A375 (cell line): ENCODE measurements around the gene CBLC. TPM values are rescaled to one million over a fixed set of nuclear protein-coding genes. Genes with fewer than 3 reads are reported as not detected.

Experiments
- small RNA-seq: library from RNA; depleted of rRNA; stranded (forward); fragments of <200 nt; gene quantifications from one replicate; pipeline ENCODE3, GENCODE V24; 2014
- total RNA-seq: library from RNA; depleted of rRNA; stranded (reverse); fragments of >200 nt; shearing (Covaris generic); gene quantifications from 2 replicates; pipeline ENCODE4 v1.2.3, GENCODE V29; 2014; rRNA removed

CBLC gene, protein sequence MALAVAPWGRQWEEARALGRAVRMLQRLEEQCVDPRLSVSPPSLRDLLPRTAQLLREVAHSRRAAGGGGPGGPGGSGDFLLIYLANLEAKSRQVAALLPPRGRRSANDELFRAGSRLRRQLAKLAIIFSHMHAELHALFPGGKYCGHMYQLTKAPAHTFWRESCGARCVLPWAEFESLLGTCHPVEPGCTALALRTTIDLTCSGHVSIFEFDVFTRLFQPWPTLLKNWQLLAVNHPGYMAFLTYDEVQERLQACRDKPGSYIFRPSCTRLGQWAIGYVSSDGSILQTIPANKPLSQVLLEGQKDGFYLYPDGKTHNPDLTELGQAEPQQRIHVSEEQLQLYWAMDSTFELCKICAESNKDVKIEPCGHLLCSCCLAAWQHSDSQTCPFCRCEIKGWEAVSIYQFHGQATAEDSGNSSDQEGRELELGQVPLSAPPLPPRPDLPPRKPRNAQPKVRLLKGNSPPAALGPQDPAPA
- 0.37 TPM in 1 of 2 replicates, not detected in the other for total RNA-seq

GRCh38 chr19:44777715-44778347, at the start of gene CBLC:
Gene CBLC, plus strand, starts transcription at chr19:44777890. Its CDS starts 42 bp downstream, at chr19:44777932.

DNA sequence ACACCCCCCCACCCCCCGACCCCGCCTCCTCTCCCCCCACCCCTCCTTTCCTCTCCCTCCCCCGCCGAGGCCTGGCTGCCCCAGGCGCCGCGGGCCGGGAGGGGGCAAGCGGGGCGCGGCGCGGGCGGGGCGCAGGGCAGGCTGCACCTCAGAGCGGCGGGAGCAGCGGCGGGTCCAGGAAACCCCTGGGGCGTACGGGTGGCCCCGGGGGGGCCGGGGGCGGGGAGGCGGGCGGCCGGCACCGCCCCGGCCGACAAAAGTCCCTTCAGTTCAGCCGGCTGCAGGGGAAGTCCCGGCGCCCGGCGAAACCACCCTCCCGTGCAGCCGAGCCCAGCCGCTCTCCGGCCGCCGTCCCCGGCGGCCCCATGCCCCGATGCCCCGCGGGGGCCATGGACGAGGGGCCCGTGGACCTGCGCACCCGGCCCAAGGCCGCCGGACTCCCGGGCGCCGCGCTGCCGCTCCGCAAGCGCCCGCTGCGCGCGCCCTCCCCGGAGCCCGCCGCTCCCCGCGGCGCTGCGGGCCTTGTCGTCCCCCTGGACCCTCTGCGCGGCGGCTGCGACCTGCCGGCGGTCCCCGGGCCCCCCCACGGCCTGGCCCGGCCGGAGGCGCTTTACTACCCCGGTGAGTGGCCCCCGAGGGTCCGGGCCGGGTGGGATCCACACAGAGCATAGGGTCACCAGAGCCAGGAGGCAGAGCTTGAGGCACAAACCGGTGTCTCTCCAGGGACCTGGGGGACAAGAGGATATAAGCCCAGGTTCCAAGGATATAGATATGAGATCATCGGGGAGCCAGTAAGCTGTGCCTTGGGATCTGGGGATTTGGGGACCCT, 29.1 kb upstream of the CBLC start, which contains the start of gene BCL3:
TSS of gene BCL3 (plus strand) at position 283 of the 829 bp plus-strand sequence. CDS start at position 366, 83 bp downstream.

DNA sequence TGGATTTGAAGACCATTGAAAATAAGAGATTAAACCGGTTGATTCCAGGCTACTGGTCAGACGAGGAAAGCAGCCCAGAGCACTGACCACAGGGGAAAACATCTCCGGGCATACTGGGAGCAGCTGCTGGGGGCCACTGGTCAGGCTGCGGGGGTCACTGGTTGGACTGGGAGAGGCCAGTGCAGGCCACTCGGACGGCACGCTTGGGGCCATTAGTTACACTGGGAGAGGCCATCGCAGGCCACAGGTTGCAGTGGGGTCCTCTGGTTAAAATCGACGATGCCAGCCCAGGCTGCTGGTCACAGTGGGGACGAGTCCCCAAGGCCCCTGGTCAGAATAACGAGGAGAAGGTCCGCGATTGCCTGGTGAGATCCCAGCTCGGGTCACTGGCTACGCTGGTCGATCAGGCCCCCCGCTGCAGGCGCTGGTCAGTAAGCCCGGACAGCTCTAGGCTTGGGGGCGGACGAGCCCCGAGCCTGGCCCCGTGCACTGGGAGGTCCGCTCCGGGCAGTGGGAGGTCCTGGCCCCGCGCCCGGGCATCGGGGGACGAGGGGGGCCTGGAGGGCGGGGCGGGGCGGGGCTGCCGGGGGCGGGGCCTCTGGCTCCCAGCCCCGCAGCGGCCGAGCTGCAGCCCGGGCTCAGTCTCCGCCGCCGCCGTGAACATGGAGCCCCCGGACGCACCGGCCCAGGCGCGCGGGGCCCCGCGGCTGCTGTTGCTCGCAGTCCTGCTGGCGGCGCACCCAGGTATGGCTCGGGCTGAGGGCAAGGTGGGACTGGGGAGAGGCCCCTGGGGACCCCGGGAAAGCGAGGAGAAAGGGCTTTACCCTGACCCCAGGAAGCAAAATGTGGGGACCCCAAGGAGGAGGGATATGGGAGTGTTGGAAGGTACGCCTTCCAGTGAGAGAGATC, 31.0 kb downstream of the CBLC start, which contains the start of gene BCAM:
TSS of gene BCAM (plus strand) at position 641 of the 909 bp plus-strand sequence. CDS start at position 663, 22 bp downstream.

GRCh38 chr19:44845612-44846454, 68.1 kb downstream of the CBLC start, which contains the start of gene NECTIN2:
Gene NECTIN2, plus strand, starts transcription at chr19:44846297. Its CDS starts 229 bp downstream, at chr19:44846526.

Small RNAs within 50 kb of the gene (small RNA-seq; reads per million reads assigned to genes)
- 0.17 reads per million for gene RF00156

Other genes with a start within 250 kb of the CBLC start
- gene CEACAM20, start 248.2 kb upstream of the CBLC start, total RNA-seq, result not detected in 2 replicates
- gene IGSF23, start 164.3 kb upstream of the CBLC start, total RNA-seq, result not detected in 2 replicates
- gene PVR, start 134.0 kb upstream of the CBLC start, total RNA-seq, result 102 and 105 TPM in 2 replicates
- gene CEACAM19, start 106.4 kb upstream of the CBLC start, total RNA-seq, result 1.9 and 2.5 TPM in 2 replicates
- not detected in 2 replicates for gene CEACAM16, start 78.7 kb upstream of the CBLC start, total RNA-seq
- 8.3 and 14.9 TPM in 2 replicates for gene BCL3, start 29.2 kb upstream of the CBLC start, total RNA-seq
- 18.4 and 19.4 TPM in 2 replicates for gene BCAM, start 31.2 kb downstream of the CBLC start, total RNA-seq
- gene NECTIN2, start 68.4 kb downstream of the CBLC start, total RNA-seq, result 49.1 and 49.5 TPM in 2 replicates
- 125 TPM in 2 replicates for gene TOMM40, start 113.4 kb downstream of the CBLC start, total RNA-seq
- 4.5 and 4.9 TPM in 2 replicates for gene APOE, start 127.9 kb downstream of the CBLC start, total RNA-seq
- gene APOC1, start 136.7 kb downstream of the CBLC start, total RNA-seq, result 9.9 and 11.1 TPM in 2 replicates
- not detected in 2 replicates for gene APOC4, start 164.3 kb downstream of the CBLC start, total RNA-seq
- not detected in 2 replicates for gene APOC2, start 168.2 kb downstream of the CBLC start, total RNA-seq
- 36.1 and 53.4 TPM in 2 replicates for gene CLPTM1, start 177.5 kb downstream of the CBLC start, total RNA-seq
- 22.0 and 23.3 TPM in 2 replicates for gene RELB, start 223.6 kb downstream of the CBLC start, total RNA-seq